SK-N-SH (cell line): ENCODE measurements around the gene MARCHF10. TPM values are rescaled to one million over a fixed set of nuclear protein-coding genes. Genes with fewer than 3 reads are reported as not detected.

ENCODE experiments used
- CTCF ChIA-PET: fragments of 300-600, 350-600 bp; formaldehyde crosslinking; extraction: SDS; loops from one replicate; lab custom pipeline; 2021; lab: Yijun Ruan, JAX
- POLR2A ChIA-PET: fragments of 350-600 bp; sonication (Branson Sonifier 250); formaldehyde crosslinking; extraction: SDS; loops from one replicate; lab custom pipeline; 2020; ENCODE audit warnings: antibody characterized with exemption, inconsistent platforms; lab: Yijun Ruan, JAX
- DNase-seq: peaks from one replicate; pipeline ENCODE4 v3.0.0; 2012
- H2AFZ ChIP-seq: fragments of 200-600 bp; sonication (generic); 2 replicates; pipeline ENCODE4 v1.8.1; 2016; ENCODE audit warnings: antibody characterized with exemption, mild to moderate bottlenecking, low read depth
- H3F3A ChIP-seq: fragments of 200-600 bp; sonication (generic); replicated peaks from 2 replicates; pipeline ENCODE3; 2016; ENCODE audit warnings: antibody characterized with exemption, mild to moderate bottlenecking; ENCODE audit not compliant: insufficient read depth
- H3K27ac ChIP-seq, 2 experiments: fragments of 200-500 bp in 1 of 2; fragments of 200-600 bp in 1 of 2; sonication (Bioruptor generic) in 1 of 2; sonication (generic), shearing (Covaris generic) in 1 of 2; 2 replicates each; pipeline versions ENCODE4 v1.5.1 to v1.6.1; 2014 to 2016; ENCODE audit warnings: low read depth in 2 of 2, inconsistent platforms in 1 of 2, low read length in 1 of 2, mild to moderate bottlenecking in 1 of 2, mixed read lengths in 1 of 2
- H3K27me3 ChIP-seq: fragments of 200-600 bp; sonication (generic), shearing (Covaris generic); 2 replicates; pipeline ENCODE4 v1.6.1; 2016; ENCODE audit warnings: mixed run types; ENCODE audit not compliant: insufficient read depth
- H3K36me3 ChIP-seq, 2 experiments: fragments of 200-500 bp in 1 of 2; fragments of 200-600 bp in 1 of 2; sonication (Bioruptor generic) in 1 of 2; sonication (generic) in 1 of 2; replicated peaks in 1 of 2; 2 replicates each; pipeline versions ENCODE3 to v1.5.1; 2014 to 2016; ENCODE audit warnings: low read length in 1 of 2, mild to moderate bottlenecking in 1 of 2; ENCODE audit not compliant: insufficient read depth in 2 of 2, control insufficient read depth in 1 of 2
- H3K4me1 ChIP-seq, 2 experiments: fragments of 200-500 bp in 1 of 2; fragments of 200-600 bp in 1 of 2; sonication (Bioruptor generic) in 1 of 2; sonication (generic), shearing (Covaris generic) in 1 of 2; 2 replicates each; pipeline versions ENCODE4 v1.5.1 to v1.6.1; 2014 to 2016; ENCODE audit warnings: low read depth in 1 of 2, low read length in 1 of 2, mixed run types in 1 of 2; ENCODE audit not compliant: insufficient read depth in 2 of 2, control insufficient read depth in 1 of 2
- H3K4me2 ChIP-seq: fragments of 200-600 bp; sonication (generic), shearing (Covaris generic); 2 replicates; pipeline ENCODE4 v1.6.1; 2017; ENCODE audit warnings: mixed run types
- H3K4me3 ChIP-seq, 2 experiments: fragments of 200-500 bp in 1 of 2; fragments of 200-600 bp in 1 of 2; sonication (Bioruptor generic) in 1 of 2; sonication (generic), shearing (Covaris generic) in 1 of 2; 2 replicates each; pipeline versions ENCODE4 v1.5.1 to v1.8.1; 2014 to 2016; ENCODE audit warnings: low read depth in 2 of 2, inconsistent platforms in 1 of 2, low read length in 1 of 2, mild to moderate bottlenecking in 1 of 2, mixed read lengths in 1 of 2, moderate library complexity in 1 of 2
- H3K79me2 ChIP-seq: fragments of 200-600 bp; sonication (generic); 2 replicates; pipeline ENCODE4 v1.8.1; 2017; ENCODE audit warnings: mild to moderate bottlenecking; ENCODE audit not compliant: insufficient read depth
- H3K9ac ChIP-seq: fragments of 200-600 bp; sonication (generic); 2 replicates; pipeline ENCODE4 v1.6.1; 2017; ENCODE audit warnings: mixed run types
- H3K9me2 ChIP-seq: fragments of 200-600 bp; sonication (generic); 2 replicates; pipeline ENCODE4 v1.6.1; 2017; ENCODE audit warnings: mixed run types
- H3K9me3 ChIP-seq: fragments of 200-600 bp; sonication (generic); 2 replicates; pipeline ENCODE4 v1.6.1; 2017; ENCODE audit warnings: mixed run types, mild to moderate bottlenecking, moderate library complexity
- H4K20me1 ChIP-seq: fragments of 200-600 bp; sonication (generic); 2 replicates; pipeline ENCODE4 v1.6.1; 2017; ENCODE audit warnings: mild to moderate bottlenecking, mixed run types; ENCODE audit not compliant: insufficient read depth
- ELF1 ChIP-seq: IDR thresholded peaks from 2 replicates; pipeline ENCODE4 v1.4.0; 2012
- EP300 ChIP-seq, 2 experiments: IDR thresholded peaks; 2 replicates each; pipeline versions ENCODE4 v1.4.0 to v1.6.1; 2012; ENCODE audit warnings: borderline replicate concordance in 1 of 2, low read depth in 1 of 2, low read length in 1 of 2
- EZH2phosphoT487 ChIP-seq: fragments of 200-600 bp; sonication (generic); IDR thresholded peaks from 2 replicates; pipeline ENCODE4 v1.6.1; 2017; ENCODE audit warnings: low read depth, mixed run types, mild to moderate bottlenecking, antibody characterized with exemption, moderate library complexity, borderline replicate concordance
- NRF1 ChIP-seq: IDR thresholded peaks from 2 replicates; pipeline ENCODE4 v1.6.1; 2012; ENCODE audit warnings: low read depth, mild to moderate bottlenecking, low read length
- SIN3A ChIP-seq: IDR thresholded peaks from 2 replicates; pipeline ENCODE4 v1.6.1; 2012; ENCODE audit warnings: low read depth, mild to moderate bottlenecking, low read length, moderate library complexity, borderline replicate concordance
- SMC3 ChIP-seq: IDR thresholded peaks from 2 replicates; pipeline ENCODE4 v1.6.1; 2012; ENCODE audit warnings: low read depth, low read length, improper control_type of control experiment
- TAF1 ChIP-seq: IDR thresholded peaks from 2 replicates; pipeline ENCODE4 v1.6.1; 2012; ENCODE audit warnings: low read depth, mild to moderate bottlenecking, low read length, moderate library complexity, borderline replicate concordance
- TCF12 ChIP-seq: IDR thresholded peaks from 2 replicates; pipeline ENCODE4 v1.4.0; 2012
- TEAD4 ChIP-seq: IDR thresholded peaks from 2 replicates; pipeline ENCODE4 v1.4.0; 2012; ENCODE audit warnings: mild to moderate bottlenecking, borderline replicate concordance; ENCODE audit not compliant: insufficient read depth
- WGBS: methylation state at CpG from one replicate; pipeline ENCODE4 v1.1.6; 2017; ENCODE audit warnings: low lambda C conversion rate; 5-methylcytosine and 5-hydroxymethylcytosine counted together
- polyA plus RNA-seq, 3 experiments: library from polyadenylated mRNA; depleted of rRNA; stranded (reverse); fragments of >200 nt; gene quantifications; 2 replicates each; pipeline ENCODE4 v1.2.3, GENCODE V29; 2012
- TF ChIP-seq, protein P1 (sequence below): IDR thresholded peaks from 2 replicates; pipeline ENCODE4 v1.6.1; 2012; ENCODE audit warnings: mild to moderate bottlenecking, low read depth, low read length, moderate library complexity

Gene MARCHF10
- polyA plus RNA-seq, 1 of the 3 experiments (the other 2 are of a cell fraction): 0.16 TPM

GRCh38 chr17:62775876-62776275, 32.2 kb downstream of the MARCHF10 start:
- no peak overlapping the region for H3K4me3 ChIP-seq
- H3K36me3 ChIP-seq: no peaks in the 10 kb centered on the region
- no peaks in the 10 kb centered on the region for H3K27me3 ChIP-seq
- POLR2A ChIA-PET: no interaction called here
- H3K9ac ChIP-seq: no peak overlapping the region
- no peaks in the 10 kb centered on the region for H3K9me2 ChIP-seq
- H3K4me2 ChIP-seq: no peak overlapping the region
- WGBS: 98% methylated on average over 4 of the region's 4 CpGs
- no peak for TF ChIP-seq TCF12
- TF ChIP-seq SMC3: no peak
- no peak for TF ChIP-seq EP300 (IDR thresholded peaks at IDR 0.05; ENCODE audit: borderline replicate concordance in 1 of 2, low read depth in 1 of 2, low read length in 1 of 2)
- TF ChIP-seq TEAD4: no peak
- no peak for TF ChIP-seq TAF1
- TF ChIP-seq, protein P1, sequence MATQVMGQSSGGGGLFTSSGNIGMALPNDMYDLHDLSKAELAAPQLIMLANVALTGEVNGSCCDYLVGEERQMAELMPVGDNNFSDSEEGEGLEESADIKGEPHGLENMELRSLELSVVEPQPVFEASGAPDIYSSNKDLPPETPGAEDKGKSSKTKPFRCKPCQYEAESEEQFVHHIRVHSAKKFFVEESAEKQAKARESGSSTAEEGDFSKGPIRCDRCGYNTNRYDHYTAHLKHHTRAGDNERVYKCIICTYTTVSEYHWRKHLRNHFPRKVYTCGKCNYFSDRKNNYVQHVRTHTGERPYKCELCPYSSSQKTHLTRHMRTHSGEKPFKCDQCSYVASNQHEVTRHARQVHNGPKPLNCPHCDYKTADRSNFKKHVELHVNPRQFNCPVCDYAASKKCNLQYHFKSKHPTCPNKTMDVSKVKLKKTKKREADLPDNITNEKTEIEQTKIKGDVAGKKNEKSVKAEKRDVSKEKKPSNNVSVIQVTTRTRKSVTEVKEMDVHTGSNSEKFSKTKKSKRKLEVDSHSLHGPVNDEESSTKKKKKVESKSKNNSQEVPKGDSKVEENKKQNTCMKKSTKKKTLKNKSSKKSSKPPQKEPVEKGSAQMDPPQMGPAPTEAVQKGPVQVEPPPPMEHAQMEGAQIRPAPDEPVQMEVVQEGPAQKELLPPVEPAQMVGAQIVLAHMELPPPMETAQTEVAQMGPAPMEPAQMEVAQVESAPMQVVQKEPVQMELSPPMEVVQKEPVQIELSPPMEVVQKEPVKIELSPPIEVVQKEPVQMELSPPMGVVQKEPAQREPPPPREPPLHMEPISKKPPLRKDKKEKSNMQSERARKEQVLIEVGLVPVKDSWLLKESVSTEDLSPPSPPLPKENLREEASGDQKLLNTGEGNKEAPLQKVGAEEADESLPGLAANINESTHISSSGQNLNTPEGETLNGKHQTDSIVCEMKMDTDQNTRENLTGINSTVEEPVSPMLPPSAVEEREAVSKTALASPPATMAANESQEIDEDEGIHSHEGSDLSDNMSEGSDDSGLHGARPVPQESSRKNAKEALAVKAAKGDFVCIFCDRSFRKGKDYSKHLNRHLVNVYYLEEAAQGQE: no peak
- TF ChIP-seq NRF1: no peak
- no peak for TF ChIP-seq SIN3A
- TF ChIP-seq EZH2phosphoT487: no peak
- TF ChIP-seq, all 33 proteins: peak for 0
- DNase-seq: no peak
- no peak overlapping the region for H3K27ac ChIP-seq
- H3K4me1 ChIP-seq: peaks cover 0 to 7% of the 10 kb centered on the region in 2 experiments; a peak in 1 of 4 replicates
- H2AFZ ChIP-seq: no peak overlapping the region
- no peaks in the 10 kb centered on the region for H3K79me2 ChIP-seq
- no peaks in the 10 kb centered on the region for H3K9me3 ChIP-seq
- no peaks in the 10 kb centered on the region for H3F3A ChIP-seq
- H4K20me1 ChIP-seq: no peaks in the 10 kb centered on the region
- CTCF ChIA-PET: interaction anchor here (1.0 kb wide), 1 partner anchor 28 kb away, joined by 3 read pairs; no protein-coding TSS in a partner anchor

GRCh38 chr17:62774338-62774737, 33.8 kb downstream of the MARCHF10 start:
- no peak for DNase-seq
- TF ChIP-seq ELF1: no peak
- TF ChIP-seq, all 33 proteins: peak for 0
- Histone ChIP-seq H3K9me3 (no peaks in the 10 kb centered on the region), H3K9me2 (no peaks in the 10 kb centered on the region), H3F3A (no peaks in the 10 kb centered on the region), H3K27me3 (no peaks in the 10 kb centered on the region), H3K36me3 (no peaks in the 10 kb centered on the region), H3K4me2 (no peak overlapping the region), H3K9ac (no peak overlapping the region), H3K79me2 (no peaks in the 10 kb centered on the region), H3K4me1 (peaks cover 0 to 7% of the 10 kb centered on the region in 2 experiments; a peak in 1 of 4 replicates), H3K27ac (no peak overlapping the region), H2AFZ (no peak overlapping the region), H4K20me1 (no peaks in the 10 kb centered on the region), H3K4me3 (no peak overlapping the region)
- ChIA-PET CTCF (no interaction called here), POLR2A (no interaction called here)
- 78% methylated on average over 5 of the region's 5 CpGs for WGBS
